ENCODE results near the gene CNP. TPM values are rescaled to one million over a fixed set of nuclear protein-coding genes. Genes with fewer than 3 reads are reported as not detected.

The CNP gene
- total and polyA plus RNA-seq, 5 experiments from 2014 or later, result 27.0 to 34.1 (median 30.6) TPM

DNA sequence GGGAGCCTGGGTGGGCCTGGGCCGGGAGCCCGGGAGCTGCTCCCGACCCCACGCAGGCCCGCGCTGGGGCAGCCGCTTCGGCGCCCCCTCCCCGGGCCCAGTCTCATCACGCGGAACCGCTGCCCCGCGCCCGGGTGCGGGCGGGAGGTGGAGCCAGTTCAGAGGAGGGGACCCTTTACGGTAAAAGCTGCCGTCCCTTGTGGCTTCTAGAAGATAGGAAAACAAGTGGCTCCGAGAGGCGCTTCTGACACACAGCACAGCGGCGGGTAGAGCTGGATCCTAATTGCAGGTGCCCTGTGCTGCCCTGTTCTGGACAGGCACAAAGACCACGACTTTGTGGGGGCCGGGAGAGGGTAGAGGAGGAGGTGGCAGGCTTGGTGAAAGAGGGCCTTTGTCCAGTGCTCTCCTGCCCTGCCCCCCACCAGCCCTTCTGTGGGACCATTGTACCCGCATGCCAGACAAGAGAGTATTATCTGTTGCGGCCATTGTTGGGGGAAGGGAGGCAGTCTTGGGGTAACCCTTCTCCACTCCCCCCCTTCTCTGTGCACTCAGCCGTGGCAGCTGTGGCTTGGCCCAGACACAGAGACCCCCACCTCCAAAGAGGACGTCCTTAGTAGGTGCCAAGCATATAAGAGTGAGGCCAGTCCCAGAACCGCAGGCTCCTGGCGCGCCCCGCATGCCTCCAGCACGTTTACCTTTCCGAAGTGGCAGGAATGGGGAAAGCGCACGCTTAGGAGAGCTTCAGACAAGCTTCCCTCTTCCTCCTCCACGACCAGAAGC is 736 bp downstream of the CNP start:
- Mint-ChIP-seq H3K4me3 (peak overlapping the region; percentile 80 to 94 (median 86)), H3K36me3 (peaks cover 0 to 6% (median 0%) of the 10 kb centered on the region in 3 donors), H3K4me1 (peaks cover 14 to 54% (median 51%) of the 10 kb centered on the region in 4 donors), H3K9me3 (no peaks in the 10 kb centered on the region), H3K27me3 (no peaks in the 10 kb centered on the region), H3K27ac (peak overlapping the region; percentile 14 to 93 (median 88))
- DNase-seq (peak in 6 of 10 donors; percentile 20 to 44 (median 32)), ATAC-seq (peak; percentile 4 to 18)
- POLR2A ChIA-PET, result interaction anchor here (0.7 to 3.2 kb wide), 15 partner anchors 10 to 642 kb away, joined by 3 to 56 read pairs (median 5); partner anchors contain the start of genes ACLY, DHX58, DNAJC7 and GHDC

GRCh38 chr17:41967921-41968578 is 1.5 kb downstream of the CNP start:
- Mint-ChIP-seq H3K4me1 (peaks cover 17 to 56% (median 52%) of the 10 kb centered on the region in 4 donors), H3K27me3 (no peaks in the 10 kb centered on the region), H3K27ac (peak overlapping the region in 9 of 10 donors; percentile 66 to 91 (median 88)), H3K4me3 (peak overlapping the region; percentile 72 to 88 (median 80)), H3K36me3 (peaks cover 0 to 13% (median 0%) of the 10 kb centered on the region in 3 donors), H3K9me3 (no peaks in the 10 kb centered on the region)
- ATAC-seq, result no peak
- no peak for DNase-seq
- POLR2A ChIA-PET, result interaction anchor here (0.7 to 3.2 kb wide), 4 partner anchors 10 to 187 kb away, joined by 3 to 56 read pairs (median 10); partner anchors contain the start of genes DNAJC7, ODAD4 and RAB5C

- Mint-ChIP-seq H3K36me3 (peaks cover 0 to 19% (median 4%) of the 10 kb centered on the region in 3 donors), H3K4me1 (peaks cover 17 to 61% (median 55%) of the 10 kb centered on the region in 4 donors), H3K27me3 (no peaks in the 10 kb centered on the region), H3K27ac (peak overlapping the region in 6 of 10 donors; percentile 24 to 91 (median 56)), H3K4me3 (peak overlapping the region in 5 of 10 donors; percentile 13 to 74 (median 66)), H3K9me3 (no peaks in the 10 kb centered on the region)
- POLR2A ChIA-PET, result interaction anchor here (0.7 to 1.9 kb wide), 3 partner anchors 9 to 186 kb away, joined by 3 to 5 read pairs (median 3); partner anchors contain the start of genes DNAJC7 and RAB5C
- DNase-seq, result no peak
- no peak for ATAC-seq
Observed at GRCh38 chr17:41968676-41969075, 2.1 kb downstream of the CNP start.

DNA sequence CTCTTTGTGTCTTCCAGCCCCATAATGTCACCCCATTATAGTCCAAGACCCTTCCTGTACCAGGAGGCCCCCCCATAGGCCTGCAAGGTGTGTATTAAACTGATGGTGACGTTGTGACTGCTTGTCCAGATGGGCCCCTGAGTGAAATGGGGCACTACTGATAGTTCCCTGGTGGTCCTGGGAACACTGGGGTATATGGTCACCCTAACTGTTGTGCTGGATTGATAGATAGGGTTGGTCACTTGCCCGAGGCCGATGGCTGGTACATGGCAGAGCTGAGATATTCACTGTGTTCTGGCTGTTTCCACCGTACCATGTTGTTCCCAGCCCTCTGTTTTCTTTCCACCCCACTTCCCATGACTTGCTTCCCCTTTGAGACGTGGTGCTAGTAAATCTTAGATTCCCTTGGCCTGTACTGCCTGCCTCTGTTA is 4.3 kb downstream of the CNP start:
- Mint-ChIP-seq H3K27me3 (no peaks in the 10 kb centered on the region), H3K4me1 (peaks cover 6 to 51% (median 43%) of the 10 kb centered on the region in 4 donors), H3K4me3 (peak overlapping the region in 1 of 10 donors; percentile 55), H3K9me3 (no peaks in the 10 kb centered on the region), H3K27ac (peak overlapping the region in 7 of 10 donors; percentile 2 to 68 (median 52)), H3K36me3 (peaks cover 0 to 41% (median 7%) of the 10 kb centered on the region in 3 donors)
- POLR2A ChIA-PET, result interaction anchor here (0.7 kb wide), 1 partner anchor 10 kb away, joined by 4 read pairs; no protein-coding TSS in a partner anchor
- no peak for ATAC-seq
- no peak for DNase-seq

- H3K27ac Mint-ChIP-seq, result peak overlapping the region in 5 of 10 donors; percentile 29 to 87 (median 74)
- peaks cover 6 to 51% (median 42%) of the 10 kb centered on the region in 4 donors for H3K4me1 Mint-ChIP-seq
Observed at GRCh38 chr17:41971721-41972523, 5.3 kb downstream of the CNP start.

GRCh38 chr17:41972571-41973407 is 6.2 kb downstream of the CNP start:
- peak overlapping the region in 6 of 10 donors; percentile 29 to 87 (median 66) for H3K27ac Mint-ChIP-seq
- H3K4me1 Mint-ChIP-seq, result peaks cover 6 to 44% (median 36%) of the 10 kb centered on the region in 4 donors
- no peaks in the 10 kb centered on the region for H3K27me3 Mint-ChIP-seq
- no peak for ATAC-seq
- peak overlapping the region in 1 of 10 donors; percentile 45 for H3K4me3 Mint-ChIP-seq
- H3K9me3 Mint-ChIP-seq, result no peaks in the 10 kb centered on the region
- POLR2A ChIA-PET, result interaction anchor here (0.6 kb wide), 1 partner anchor 42 kb away, joined by 3 read pairs; no protein-coding TSS in a partner anchor
- peaks cover 0 to 60% (median 10%) of the 10 kb centered on the region in 3 donors for H3K36me3 Mint-ChIP-seq
- no peak for DNase-seq

More at GRCh38 chr17:41971721-41972523, 5.3 kb downstream of the CNP start:
- Mint-ChIP-seq H3K36me3 (peaks cover 0 to 51% (median 10%) of the 10 kb centered on the region in 3 donors), H3K4me3 (no peak overlapping the region), H3K27me3 (no peaks in the 10 kb centered on the region), H3K9me3 (no peaks in the 10 kb centered on the region)
- DNase-seq (no peak), ATAC-seq (no peak)
- POLR2A ChIA-PET, result interaction anchor here (0.6 to 0.7 kb wide), 2 partner anchors 9 to 43 kb away, joined by 3 to 4 read pairs; no protein-coding TSS in a partner anchor

- DNase-seq (no peak), ATAC-seq (no peak)
- Mint-ChIP-seq H3K36me3 (peaks cover 0 to 66% (median 10%) of the 10 kb centered on the region in 3 donors), H3K4me3 (no peak overlapping the region), H3K27ac (peak overlapping the region in 5 of 10 donors; percentile 15 to 59 (median 51)), H3K27me3 (no peaks in the 10 kb centered on the region), H3K9me3 (no peaks in the 10 kb centered on the region), H3K4me1 (peaks cover 2 to 38% (median 30%) of the 10 kb centered on the region in 4 donors)
- POLR2A ChIA-PET, result no interaction called here
Observed at GRCh38 chr17:41973408-41973811, 6.8 kb downstream of the CNP start.

DNA sequence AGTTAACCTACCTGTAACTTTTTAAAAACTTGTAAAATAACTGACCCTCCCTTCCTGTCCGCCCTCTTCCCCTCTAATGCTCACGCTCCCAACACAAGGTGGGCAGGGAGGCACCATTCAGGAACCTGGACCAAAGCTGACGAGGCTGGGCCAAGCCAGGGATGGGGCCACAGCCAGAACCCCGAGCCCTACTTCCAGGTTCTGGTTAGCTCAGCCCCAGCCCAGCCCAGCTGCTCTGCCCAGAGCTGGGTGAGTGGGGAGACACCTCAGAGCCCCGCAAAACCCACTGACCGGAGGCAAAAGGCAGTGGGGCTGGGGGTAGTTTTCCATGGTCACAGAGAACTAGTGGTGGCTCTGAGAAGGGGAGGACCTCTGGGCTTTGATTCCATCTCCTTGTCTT is 7.4 kb downstream of the CNP start:
- Mint-ChIP-seq H3K36me3 (peaks cover 0 to 71% (median 10%) of the 10 kb centered on the region in 3 donors), H3K27ac (peak overlapping the region in 3 of 10 donors; percentile 19 to 62 (median 22)), H3K4me1 (peaks cover 2 to 33% (median 24%) of the 10 kb centered on the region in 4 donors), H3K27me3 (no peaks in the 10 kb centered on the region), H3K4me3 (peak overlapping the region in 1 of 10 donors; percentile 10), H3K9me3 (no peaks in the 10 kb centered on the region)
- ATAC-seq (no peak), DNase-seq (no peak)
- POLR2A ChIA-PET, result interaction anchor here (0.7 kb wide), 1 partner anchor 431 kb away, joined by 6 read pairs; no protein-coding TSS in a partner anchor

DNA sequence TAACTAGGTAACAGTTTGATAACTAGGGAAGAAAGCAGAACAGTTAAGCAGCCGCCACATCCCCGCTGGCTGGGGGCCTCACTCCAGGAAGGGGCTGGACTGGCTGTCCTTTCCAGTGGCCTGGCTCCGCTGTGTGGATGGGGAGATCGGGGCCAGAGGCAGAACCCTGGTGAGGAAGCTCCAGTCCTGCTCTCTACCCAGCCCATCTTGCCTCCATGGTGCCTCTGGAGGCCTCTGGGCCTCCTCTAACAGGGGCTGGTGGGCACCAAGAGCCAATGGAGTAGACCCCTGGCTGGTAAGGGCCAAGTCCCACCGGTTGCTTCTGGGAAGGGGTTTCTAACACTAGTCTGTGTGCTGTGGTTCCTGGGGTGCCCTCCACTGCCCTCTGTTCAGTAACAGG is 8.1 kb downstream of the CNP start:
- POLR2A ChIA-PET, result no interaction called here
- peak overlapping the region in 4 of 10 donors; percentile 22 to 69 (median 48) for H3K27ac Mint-ChIP-seq
- H3K27me3 Mint-ChIP-seq, result no peaks in the 10 kb centered on the region
- ATAC-seq, result no peak
- H3K9me3 Mint-ChIP-seq, result no peaks in the 10 kb centered on the region
- DNase-seq, result no peak
- H3K36me3 Mint-ChIP-seq, result peaks cover 0 to 74% (median 10%) of the 10 kb centered on the region in 3 donors
- H3K4me3 Mint-ChIP-seq, result no peak overlapping the region
- H3K4me1 Mint-ChIP-seq, result peaks cover 2 to 28% (median 21%) of the 10 kb centered on the region in 4 donors

DNA sequence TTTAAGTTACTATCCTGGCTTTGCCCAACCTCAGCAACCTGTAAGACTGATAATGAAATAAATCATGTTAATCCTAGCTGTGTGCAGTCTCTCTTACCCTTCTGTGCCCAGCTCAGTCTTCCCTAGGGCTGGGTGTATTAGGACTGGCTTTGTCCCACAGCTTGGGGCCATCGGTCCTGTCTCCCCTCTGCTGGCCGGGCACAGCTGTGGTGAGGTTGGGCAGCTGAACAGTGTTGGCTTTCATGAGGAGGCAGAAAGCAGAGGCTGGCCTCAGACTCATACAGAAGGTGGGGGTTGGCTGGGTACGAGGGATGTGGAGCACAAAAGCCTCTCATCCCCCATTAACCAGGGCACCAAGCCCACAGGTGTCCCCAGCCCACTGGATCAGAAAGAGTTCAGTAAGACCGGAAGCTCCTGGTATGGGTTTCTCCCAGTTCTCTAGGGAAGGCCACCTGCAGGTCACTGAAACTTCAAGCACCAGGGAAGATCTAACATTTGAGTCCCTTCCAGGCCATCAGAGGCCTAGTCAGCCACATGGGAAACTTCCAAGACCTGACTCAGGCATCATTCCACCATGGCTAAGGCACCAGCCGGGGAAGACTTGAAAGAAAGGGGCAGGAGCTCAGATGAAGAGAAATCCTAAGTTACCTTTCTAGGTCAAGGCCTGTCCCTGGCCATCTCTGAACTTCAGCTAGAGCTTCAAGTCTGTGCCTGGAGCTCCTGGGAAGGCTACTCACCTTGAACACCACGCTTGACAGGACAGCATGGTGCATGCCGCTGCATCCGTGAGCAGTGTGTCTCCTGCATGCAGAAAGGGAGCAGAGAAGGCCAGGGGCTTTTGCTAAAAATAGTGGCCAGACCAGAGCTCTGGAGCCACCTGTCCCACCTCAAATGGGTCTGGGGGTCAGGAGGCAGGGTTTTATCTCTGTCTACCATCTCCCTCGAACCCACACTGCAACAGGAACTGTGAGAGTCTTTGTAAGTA is 8.8 kb downstream of the CNP start:
- DNase-seq (no peak), ATAC-seq (no peak)
- no peak overlapping the region for H3K4me3 Mint-ChIP-seq
- peaks cover 2 to 27% (median 19%) of the 10 kb centered on the region in 4 donors for H3K4me1 Mint-ChIP-seq
- H3K27ac Mint-ChIP-seq, result peak overlapping the region in 4 of 10 donors; percentile 7 to 69 (median 28)
- H3K27me3 Mint-ChIP-seq, result no peaks in the 10 kb centered on the region
- no peaks in the 10 kb centered on the region for H3K9me3 Mint-ChIP-seq
- peaks cover 0 to 82% (median 10%) of the 10 kb centered on the region in 3 donors for H3K36me3 Mint-ChIP-seq
- POLR2A ChIA-PET, result no interaction called here
